H1 (cell line): ENCODE measurements around the gene ACAP3. TPM values are rescaled to one million over a fixed set of nuclear protein-coding genes. Genes with fewer than 3 reads are reported as not detected.

Experiments
- CTCF ChIA-PET: fragments of 300-600 bp; sonication (Branson Sonifier 250); formaldehyde crosslinking; loops from one replicate; lab custom pipeline; 2021; ENCODE audit not compliant: partially characterized antibody; lab: Charles Lee
- POLR2A ChIA-PET: fragments of 300-600 bp; sonication (Branson Sonifier 250); formaldehyde crosslinking; loops from one replicate; lab custom pipeline; 2021; ENCODE audit warnings: inconsistent platforms; ENCODE audit not compliant: partially characterized antibody; lab: Charles Lee
- DNase-seq, 2 experiments: peaks; one replicate each; pipeline versions ENCODE4 v3.0.0 to v3.0.0-alpha.2; 2010 to 2022; ENCODE audit warnings: low spot score in 2 of 2, low read depth in 1 of 2, mixed read lengths in 1 of 2
- FAIRE-seq: peaks from 2 replicates; lab custom pipeline; 2011; peaks lifted over from hg19 to GRCh38; lab: Jason Lieb, UNC
- H2AFZ ChIP-seq: 2 replicates; pipeline ENCODE4 v1.8.1; 2012; ENCODE audit warnings: low read length, inconsistent platforms
- H2AK5ac ChIP-seq: 2 replicates; pipeline ENCODE4 v1.6.1; 2013; ENCODE audit warnings: low read depth, low read length
- H2BK120ac ChIP-seq: replicated peaks from 2 replicates; pipeline ENCODE3; 2013; ENCODE audit warnings: low read depth, low read length, inconsistent platforms
- H2BK12ac ChIP-seq: 2 replicates; pipeline ENCODE4 v1.6.1; 2013; ENCODE audit warnings: low read depth, low read length
- H2BK15ac ChIP-seq: 2 replicates; pipeline ENCODE4 v1.6.1; 2013; ENCODE audit warnings: low read length
- H2BK20ac ChIP-seq: 2 replicates; pipeline ENCODE4 v1.6.1; 2013; ENCODE audit warnings: low read length
- H2BK5ac ChIP-seq: 2 replicates; pipeline ENCODE4 v1.6.1; 2013; ENCODE audit warnings: low read depth, low read length
- H3K14ac ChIP-seq: 2 replicates; pipeline ENCODE4 v1.6.1; 2013; ENCODE audit warnings: inconsistent platforms; ENCODE audit not compliant: insufficient read length
- H3K18ac ChIP-seq: 2 replicates; pipeline ENCODE4 v1.6.1; 2013; ENCODE audit warnings: low read length; ENCODE audit errors: extremely low read depth
- H3K23ac ChIP-seq: 2 replicates; pipeline ENCODE4 v1.6.1; 2013; ENCODE audit warnings: inconsistent platforms; ENCODE audit not compliant: insufficient read length
- H3K23me2 ChIP-seq: 2 replicates; pipeline ENCODE4 v1.6.1; 2013; ENCODE audit warnings: low read depth, low read length
- H3K27ac ChIP-seq: 2 replicates; pipeline ENCODE4 v1.6.1; 2011; ENCODE audit warnings: low read depth, low read length, inconsistent platforms
- H3K27me3 ChIP-seq, 4 experiments: replicated peaks in 1 of 4; 1 replicate in 1 of 4; 2 replicates in 3 of 4; pipeline versions ENCODE4 v1.6.1 to v1.8.1; 2011 to 2013; ENCODE audit warnings: low read length in 3 of 4, mild to moderate bottlenecking in 3 of 4, inconsistent platforms in 2 of 4, mixed read lengths in 2 of 4, moderate library complexity in 1 of 4; ENCODE audit not compliant: control insufficient read depth in 3 of 4, insufficient read depth in 3 of 4; ENCODE audit errors: extremely low read depth in 1 of 4
- H3K36me3 ChIP-seq, 4 experiments: 2 replicates each; pipeline versions ENCODE4 v1.6.1 to v1.8.1; 2011 to 2013; ENCODE audit warnings: mild to moderate bottlenecking in 4 of 4, low read length in 3 of 4, moderate library complexity in 2 of 4, control low read depth in 1 of 4, inconsistent platforms in 1 of 4; ENCODE audit not compliant: insufficient read depth in 4 of 4, control insufficient read depth in 2 of 4
- H3K4ac ChIP-seq: replicated peaks from 2 replicates; pipeline ENCODE3; 2013; ENCODE audit warnings: low read length, low read depth, mixed read lengths, inconsistent platforms; ENCODE audit not compliant: insufficient read length
- H3K4me1 ChIP-seq, 4 experiments: replicated peaks in 1 of 4; 1 replicate in 1 of 4; 2 replicates in 3 of 4; pipeline versions ENCODE4 v1.6.1 to v1.8.1; 2011 to 2013; ENCODE audit warnings: low read length in 3 of 4, inconsistent platforms in 2 of 4, mixed read lengths in 1 of 4; ENCODE audit not compliant: insufficient read depth in 4 of 4, control insufficient read depth in 3 of 4
- H3K4me2 ChIP-seq, 2 experiments: 2 replicates each; pipeline versions ENCODE4 v1.6.1 to v1.8.1; 2011 to 2013; ENCODE audit warnings: low read depth in 2 of 2, low read length in 2 of 2, control low read depth in 1 of 2, inconsistent platforms in 1 of 2, mild to moderate bottlenecking in 1 of 2; ENCODE audit not compliant: insufficient read depth in 1 of 2
- H3K4me3 ChIP-seq, 4 experiments: fragments of 200-600, 300-600 bp in 1 of 4; sonication (generic), shearing (Covaris generic), sonication (Bioruptor Twin) in 1 of 4; 2 replicates each; pipeline versions ENCODE4 v1.5.1 to v1.8.1; 2011 to 2016; ENCODE audit warnings: low read length in 4 of 4, low read depth in 3 of 4, control low read depth in 2 of 4, inconsistent platforms in 2 of 4, mild to moderate bottlenecking in 2 of 4, mixed read lengths in 1 of 4, moderate library complexity in 1 of 4; ENCODE audit not compliant: insufficient read depth in 2 of 4; ENCODE audit errors: extremely low read depth in 1 of 4
- H3K56ac ChIP-seq: replicated peaks from 2 replicates; pipeline ENCODE3; 2013; ENCODE audit warnings: low read depth, mild to moderate bottlenecking, mixed read lengths, low read length, inconsistent platforms; ENCODE audit not compliant: insufficient read length
- H3K79me1 ChIP-seq: 2 replicates; pipeline ENCODE4 v1.6.1; 2013; ENCODE audit warnings: low read depth, low read length, control low read depth
- H3K79me2 ChIP-seq, 2 experiments: 2 replicates each; pipeline versions ENCODE4 v1.6.1 to v1.8.1; 2012 to 2013; ENCODE audit warnings: low read length in 2 of 2, mild to moderate bottlenecking in 2 of 2, inconsistent platforms in 1 of 2; ENCODE audit not compliant: insufficient read depth in 2 of 2, control insufficient read depth in 1 of 2
- H3K9ac ChIP-seq, 4 experiments: replicated peaks in 1 of 4; 1 replicate in 1 of 4; 2 replicates in 3 of 4; pipeline versions ENCODE4 v1.6.1 to v1.8.1; 2011 to 2013; ENCODE audit warnings: low read depth in 3 of 4, low read length in 3 of 4, control low read depth in 2 of 4, mild to moderate bottlenecking in 2 of 4, moderate library complexity in 2 of 4, inconsistent platforms in 1 of 4; ENCODE audit errors: extremely low read depth in 1 of 4
- H3K9me3 ChIP-seq, 2 experiments: 2 replicates each; pipeline versions ENCODE4 v1.6.1 to v1.8.1; 2012 to 2013; ENCODE audit warnings: mild to moderate bottlenecking in 2 of 2, moderate library complexity in 2 of 2, control low read depth in 1 of 2, inconsistent platforms in 1 of 2, low read depth in 1 of 2, low read length in 1 of 2, mixed read lengths in 1 of 2; ENCODE audit not compliant: insufficient read depth in 2 of 2
- H4K20me1 ChIP-seq, 2 experiments: replicated peaks in 1 of 2; 2 replicates each; pipeline versions ENCODE3 to v1.8.1; 2011 to 2013; ENCODE audit warnings: inconsistent platforms in 2 of 2, low read length in 2 of 2, mild to moderate bottlenecking in 1 of 2; ENCODE audit not compliant: insufficient read depth in 2 of 2, control insufficient read depth in 1 of 2
- H4K5ac ChIP-seq: 2 replicates; pipeline ENCODE4 v1.6.1; 2013; ENCODE audit warnings: low read length, low read depth, mixed read lengths, inconsistent platforms; ENCODE audit not compliant: insufficient read length
- H4K8ac ChIP-seq: 2 replicates; pipeline ENCODE4 v1.8.0; 2013; ENCODE audit warnings: mild to moderate bottlenecking, moderate library complexity, low read length, inconsistent platforms; ENCODE audit not compliant: insufficient read depth; ENCODE audit errors: extremely low read depth
- H4K91ac ChIP-seq: replicated peaks from 2 replicates; pipeline ENCODE3; 2013; ENCODE audit warnings: low read length, mixed read lengths, inconsistent platforms; ENCODE audit not compliant: insufficient read length
- BCL11A ChIP-seq, 2 experiments: IDR thresholded peaks; one replicate each; pipeline ENCODE4 v1.6.1; 2011; ENCODE audit warnings: low read depth in 2 of 2, low read length in 2 of 2, mild to moderate bottlenecking in 2 of 2
- CEBPB ChIP-seq: IDR thresholded peaks from 2 replicates; pipeline ENCODE4 v1.6.1; 2012; ENCODE audit warnings: low read depth, low read length
- CHD2 ChIP-seq: IDR thresholded peaks from 2 replicates; pipeline ENCODE4 v1.6.1; 2012; ENCODE audit warnings: low read length, improper control_type of control experiment
- CTCF ChIP-seq, 3 experiments: IDR thresholded peaks; 1 replicate in 2 of 3; 2 replicates in 1 of 3; pipeline versions ENCODE4 v1.5.1 to v1.6.1; 2011; ENCODE audit warnings: low read length in 3 of 3, mild to moderate bottlenecking in 3 of 3, inconsistent platforms in 2 of 3, low read depth in 1 of 3, moderate library complexity in 1 of 3; ENCODE audit not compliant: insufficient read depth in 1 of 3; ENCODE audit errors: control extremely low read depth in 1 of 3
- SRF ChIP-seq: IDR thresholded peaks from 2 replicates; pipeline ENCODE4 v1.6.1; 2011; ENCODE audit warnings: mild to moderate bottlenecking, low read depth, low read length, moderate library complexity
- SUZ12 ChIP-seq: fragments of 200-600 bp; sonication (generic); IDR thresholded peaks from 2 replicates; pipeline ENCODE4 v1.6.1; 2012; ENCODE audit warnings: mild to moderate bottlenecking, inconsistent platforms, low read length, moderate library complexity, mixed read lengths
- YY1 ChIP-seq: IDR thresholded peaks from 2 replicates; pipeline ENCODE4 v1.6.1; 2011; ENCODE audit warnings: low read depth, mild to moderate bottlenecking, low read length
- WGBS, 2 experiments: shearing (Covaris generic) in 1 of 2; methylation state at CpG; one replicate each; pipeline versions ENCODE4 v1.1.6 to v1.1.7; 2013 to 2015; ENCODE audit warnings: low lambda C conversion rate in 2 of 2, mixed read lengths in 2 of 2, inconsistent platforms in 1 of 2, low coverage in 1 of 2, missing lambda C conversion rate in 1 of 2; ENCODE audit not compliant: insufficient replicate concordance in 2 of 2, insufficient coverage in 1 of 2, insufficient read length in 1 of 2; ENCODE audit errors: extremely low coverage in 1 of 2, missing lambda C conversion rate in 1 of 2; 5-methylcytosine and 5-hydroxymethylcytosine counted together
- polyA plus RNA-seq, 7 experiments: library from polyadenylated mRNA; depleted of rRNA in 3 of 7; stranded (reverse) in 5 of 7; unstranded in 2 of 7; fragments of >200 nt in 5 of 7; fragments of 200-250 nt in 2 of 7; gene quantifications; 1 replicate in 5 of 7; 2 replicates in 1 of 7; 4 replicates in 1 of 7; pipeline versions ENCODE4 v1.2.1 to v1.2.3, GENCODE V29; 2011 to 2013; ENCODE audit warnings: missing spikeins in 2 of 7, mixed read lengths in 2 of 7
- total RNA-seq: library from RNA; stranded (reverse); fragmentation: NEBNext Ultra II Directional; extraction: Animal tissue kit (Norgen Biotek cat#: 25700); gene quantifications from 2 replicates; pipeline ENCODE4 v1.2.1, GENCODE V29; 2021

The ACAP3 gene
- total and polyA plus RNA-seq, 2 of the 8 experiments (the other 6 are each of a cell fraction or from before 2014, with no cell fraction given): 14.8 to 28.3 TPM

DNA sequence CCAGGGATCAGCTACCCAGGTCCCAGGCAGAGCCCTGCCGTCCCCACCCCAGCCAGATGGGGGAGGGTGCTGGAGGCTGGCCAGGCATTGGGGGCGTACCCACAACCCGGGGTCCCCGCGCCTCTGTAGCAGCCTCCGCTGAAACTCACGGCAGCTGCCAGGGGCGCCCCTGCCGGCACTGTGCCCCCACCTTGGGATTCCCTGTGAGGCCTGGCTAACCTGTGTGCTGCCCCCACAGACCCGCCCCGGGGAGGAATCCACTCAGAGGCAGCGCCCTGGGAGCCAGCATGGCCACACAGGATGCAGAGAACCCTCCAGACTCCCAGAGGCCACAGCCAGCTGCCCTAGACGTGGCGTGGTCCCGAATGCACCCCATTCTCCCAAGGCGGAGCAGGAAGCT, 37.7 kb upstream of the ACAP3 start:
- Histone ChIP-seq H3K79me1 (peaks cover 27% of the 10 kb centered on the region), H3K4me1 (peaks cover 0 to 16% (median 9%) of the 10 kb centered on the region in 4 experiments; a peak in 5 of 7 replicates), H2BK12ac (no peak overlapping the region), H2BK5ac (no peak overlapping the region), H3K27me3 (no peaks in the 10 kb centered on the region; a peak in 1 of 7 replicates), H4K91ac (no peak overlapping the region), H2AFZ (no peak overlapping the region), H2AK5ac (no peak overlapping the region), H4K5ac (no peak overlapping the region), H3K9me3 (peaks cover 0 to 5% of the 10 kb centered on the region in 2 experiments; a peak in 1 of 4 replicates), H3K23ac (no peak overlapping the region), H3K4me3 (no peak overlapping the region), H4K8ac (no peak overlapping the region; the same call in 1 of the 2 replicates), H3K56ac (no peak overlapping the region), H3K79me2 (peaks cover 0 to 28% of the 10 kb centered on the region in 2 experiments; a peak in 3 of 4 replicates), H3K18ac (no peak overlapping the region), H3K27ac (no peak overlapping the region), H3K9ac (no peak overlapping the region), H2BK120ac (no peak overlapping the region), H3K4ac (no peak overlapping the region), H3K36me3 (peaks cover 2 to 16% (median 9%) of the 10 kb centered on the region in 4 experiments; a peak in 6 of 8 replicates), H2BK20ac (no peak overlapping the region), H3K4me2 (no peak overlapping the region), H3K14ac (no peak overlapping the region), H4K20me1 (peaks cover 20 to 46% of the 10 kb centered on the region in 2 experiments), H3K23me2 (peaks cover 12% of the 10 kb centered on the region; the same call in 1 of the 2 replicates), H2BK15ac (no peak overlapping the region)
- CTCF ChIA-PET: interaction anchor here (0.6 to 4.4 kb wide), 8 partner anchors 8 to 85 kb away, joined by 3 to 34 read pairs (median 4); no protein-coding TSS in a partner anchor
- FAIRE-seq (no peak), DNase-seq (no peak)
- POLR2A ChIA-PET: interaction anchor here (0.6 to 3.1 kb wide), 10 partner anchors 9 to 119 kb away, joined by 3 to 12 read pairs (median 4); partner anchors contain the start of genes ANKRD65, CCNL2 and TAS1R3
- TF ChIP-seq CHD2 (no peak), CTCF (IDR thresholded peaks at IDR 0.05; ENCODE audit: control extremely low read depth in 1 of 3, insufficient read depth in 1 of 3, low read depth in 1 of 3, low read length in 3 of 3) (no peak), BCL11A (IDR thresholded peaks at IDR 0.05; ENCODE audit: low read depth in 2 of 2, low read length in 2 of 2) (no peak), SUZ12 (no peak), CEBPB (no peak), SRF (no peak), YY1 (no peak)
- 87% methylated on average over 9 of the region's 16 CpGs; no CpG with 5 or more reads in 1 of the 2 experiments for WGBS, 2 experiments
